HepG2 (cell line): ENCODE results near the gene HSDL1. TPM values are rescaled to one million over a fixed set of nuclear protein-coding genes. Genes with fewer than 3 reads are reported as not detected.
A peak's percentile ranks its signal among the peaks of the same experiment; 100 is the strongest.

Experiments
- ADNP ChIP-seq: sonication (generic); formaldehyde crosslinking; IDR thresholded peaks from 2 replicates; pipeline ENCODE4 v1.4.0; 2020; ENCODE audit warnings: missing genetic modification reagents
- EZH2 ChIP-seq: conservative IDR thresholded peaks from 2 replicates; pipeline ENCODE4 v1.6.1; 2012; ENCODE audit warnings: mild to moderate bottlenecking, low read depth, low read length, moderate library complexity
- GLI4 ChIP-seq: sonication (generic); formaldehyde crosslinking; IDR thresholded peaks from 2 replicates; pipeline ENCODE4 v1.5.1; 2020; ENCODE audit warnings: missing genetic modification reagents, mild to moderate bottlenecking, moderate library complexity, borderline replicate concordance
- HES4 ChIP-seq: sonication (generic); formaldehyde crosslinking; IDR thresholded peaks from 2 replicates; pipeline ENCODE4 v1.9.0; 2021; ENCODE audit warnings: mild to moderate bottlenecking, missing genetic modification reagents, borderline replicate concordance
- KLF16 ChIP-seq, 2 experiments: sonication (generic) in 1 of 2; formaldehyde crosslinking in 1 of 2; IDR thresholded peaks; 2 replicates each; pipeline versions ENCODE4 v1.6.1 to v1.8.0; 2016 to 2023; ENCODE audit warnings: missing genetic modification reagents in 2 of 2, missing compliant biosample characterization in 1 of 2
- NR2F2 ChIP-seq: IDR thresholded peaks from 2 replicates; pipeline ENCODE4 v1.6.1; 2012; ENCODE audit warnings: low read depth, inconsistent platforms, borderline replicate concordance
- PRMT3 ChIP-seq: sonication (generic); formaldehyde crosslinking; IDR thresholded peaks from 2 replicates; pipeline ENCODE4 v1.8.1; 2022; ENCODE audit warnings: low read depth, mild to moderate bottlenecking, moderate library complexity, missing genetic modification reagents, borderline replicate concordance
- RORA ChIP-seq: sonication (generic); formaldehyde crosslinking; IDR thresholded peaks from 2 replicates; pipeline ENCODE4 v1.5.0; 2020; ENCODE audit warnings: mild to moderate bottlenecking, missing genetic modification reagents, moderate library complexity
- SMARCC2 ChIP-seq: fragments of 450-650 bp; IDR thresholded peaks from 2 replicates; pipeline ENCODE4 v1.6.1; 2017; ENCODE audit warnings: antibody characterized with exemption, mild to moderate bottlenecking
- SOX6 ChIP-seq, 2 experiments: fragments of 450-650 bp in 1 of 2; sonication (generic) in 1 of 2; formaldehyde crosslinking in 1 of 2; IDR thresholded peaks; 2 replicates each; pipeline versions ENCODE4 v1.4.0 to v1.6.1; 2017 to 2020; ENCODE audit warnings: antibody characterized with exemption in 1 of 2, mild to moderate bottlenecking in 1 of 2, missing genetic modification reagents in 1 of 2
- ZNF678 ChIP-seq: sonication (generic); formaldehyde crosslinking; IDR thresholded peaks from 2 replicates; pipeline ENCODE4 v1.4.0; 2020; ENCODE audit warnings: mild to moderate bottlenecking, missing genetic modification reagents
- ZNF724P ChIP-seq: sonication (generic); formaldehyde crosslinking; IDR thresholded peaks from 2 replicates; pipeline ENCODE4 v1.8.0; 2022; ENCODE audit warnings: missing genetic modification reagents, borderline replicate concordance
- ZSCAN31 ChIP-seq: sonication (generic); formaldehyde crosslinking; IDR thresholded peaks from 2 replicates; pipeline ENCODE4 v1.5.0; 2020; ENCODE audit warnings: low read depth, mild to moderate bottlenecking, missing genetic modification reagents
- polyA plus RNA-seq, 8 experiments: library from polyadenylated mRNA; depleted of rRNA in 3 of 8; stranded (reverse) in 7 of 8; unstranded in 1 of 8; fragments of >200 nt; fragmentation: Illumina TruSeq in 4 of 8; extraction: Trizol in 4 of 8; gene quantifications; 2 replicates each; pipeline versions ENCODE4 v1.2.1 to v1.2.3, GENCODE V29; 2011 to 2016; ENCODE audit warnings: low read depth in 4 of 8, missing spikeins in 1 of 8, mixed read lengths in 1 of 8; ENCODE audit not compliant: insufficient read depth in 1 of 8
- total RNA-seq, 5 experiments: library from RNA; depleted of rRNA; stranded (reverse); fragments of >200 nt; fragmentation: Illumina TruSeq; extraction: Trizol; gene quantifications; 2 replicates each; pipeline ENCODE4 v1.2.3, GENCODE V29; 2016; ENCODE audit warnings: low read depth in 1 of 5
- TF ChIP-seq, protein P1 (sequence below), 2 experiments: sonication (generic) in 1 of 2; formaldehyde crosslinking in 1 of 2; IDR thresholded peaks; 2 replicates each; pipeline versions ENCODE4 v1.4.0 to v1.6.1; 2018 to 2020; ENCODE audit warnings: missing genetic modification reagents in 2 of 2, borderline replicate concordance in 1 of 2, low read depth in 1 of 2, mild to moderate bottlenecking in 1 of 2, missing biosample characterization in 1 of 2
- TF ChIP-seq, protein P2 (sequence below): sonication (generic); formaldehyde crosslinking; IDR thresholded peaks from 2 replicates; pipeline ENCODE4 v1.8.1; 2023; ENCODE audit warnings: missing genetic modification reagents, mild to moderate bottlenecking, borderline replicate concordance
- TF ChIP-seq, protein P3 (sequence below): sonication (generic); formaldehyde crosslinking; IDR thresholded peaks from 2 replicates; pipeline ENCODE4 v1.4.0; 2020; ENCODE audit warnings: missing genetic modification reagents, borderline replicate concordance
- TF ChIP-seq, protein P4 (sequence below): sonication (generic); formaldehyde crosslinking; IDR thresholded peaks from 2 replicates; pipeline ENCODE4 v1.4.0; 2020; ENCODE audit warnings: missing genetic modification reagents
- TF ChIP-seq, protein P5 (sequence below): IDR thresholded peaks from 2 replicates; pipeline ENCODE4 v1.6.1; 2016; ENCODE audit warnings: low read depth, borderline replicate concordance

HSDL1 gene
- total and polyA plus RNA-seq, 2 of the 13 experiments (the other 11 are each of a cell fraction or from before 2014, with no cell fraction given), result 49.2 to 49.7 TPM

DNA sequence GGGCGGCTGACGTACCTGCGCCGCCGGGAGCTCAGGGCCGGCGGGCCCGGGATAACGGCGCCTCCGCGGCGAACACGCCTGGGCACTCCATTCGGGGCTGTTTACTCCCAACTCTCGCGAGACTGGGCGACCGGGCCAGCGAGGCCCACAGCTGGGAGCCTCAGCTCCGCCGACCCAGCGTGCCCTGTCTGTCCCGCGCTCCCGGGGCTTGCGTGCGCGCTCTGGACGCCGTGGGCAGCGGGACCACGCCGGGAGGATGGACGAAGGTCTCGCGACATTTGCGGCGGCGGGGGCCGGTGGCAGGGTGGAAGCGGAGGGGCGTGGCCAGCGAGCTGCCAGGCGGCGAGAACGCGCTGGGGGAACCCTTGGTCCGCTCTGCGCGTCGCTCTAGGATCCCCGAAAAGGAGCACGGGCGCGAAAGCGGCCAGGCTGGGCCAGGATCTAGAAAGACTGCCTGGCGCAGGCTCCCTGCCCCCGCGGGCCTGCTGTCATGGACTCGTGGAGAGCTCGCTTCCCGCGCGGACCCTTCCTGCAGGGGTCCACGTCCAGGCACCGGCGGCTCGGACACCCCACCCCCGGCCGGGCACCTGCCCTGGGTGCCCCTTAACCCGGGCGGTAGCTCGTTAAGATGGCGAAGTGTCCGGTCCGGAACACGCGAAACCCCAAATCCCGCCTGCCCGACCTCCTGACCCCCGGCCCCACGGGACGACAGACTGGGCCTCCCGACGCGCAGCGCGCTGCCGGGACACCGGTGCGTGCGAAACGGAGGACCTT, 28.1 kb downstream of the HSDL1 start, which contains the start of gene MBTPS1 (continued):
- TF ChIP-seq ZNF724P (CRISPR knock-in tag) (peak; percentile 62), SOX6 (IDR thresholded peaks at IDR 0.05) (no peak), SOX6 (CRISPR knock-in tag; IDR thresholded peaks at IDR 0.05) (peak; percentile 79), GLI4 (CRISPR knock-in tag) (0 out of 2 replicates have a peak, but pooled peaks have one; percentile 89), ADNP (CRISPR knock-in tag) (no peak), ZSCAN31 (CRISPR knock-in tag) (peak; percentile 84), KLF16 (CRISPR knock-in tag; IDR thresholded peaks at IDR 0.05) (peak in 1 of 2 experiments; percentile 96; a peak in 2 of 4 replicates), HES4 (peak; percentile 51; the same call in 1 of the 2 replicates), EZH2 (no peak), ZNF678 (CRISPR knock-in tag) (no peak), PRMT3 (no peak; the same call in 1 of the 2 replicates), NR2F2 (peak; percentile 82; the same call in 1 of the 2 replicates), SMARCC2 (no peak), RORA (CRISPR knock-in tag) (no peak)
- TF ChIP-seq, protein P1, sequence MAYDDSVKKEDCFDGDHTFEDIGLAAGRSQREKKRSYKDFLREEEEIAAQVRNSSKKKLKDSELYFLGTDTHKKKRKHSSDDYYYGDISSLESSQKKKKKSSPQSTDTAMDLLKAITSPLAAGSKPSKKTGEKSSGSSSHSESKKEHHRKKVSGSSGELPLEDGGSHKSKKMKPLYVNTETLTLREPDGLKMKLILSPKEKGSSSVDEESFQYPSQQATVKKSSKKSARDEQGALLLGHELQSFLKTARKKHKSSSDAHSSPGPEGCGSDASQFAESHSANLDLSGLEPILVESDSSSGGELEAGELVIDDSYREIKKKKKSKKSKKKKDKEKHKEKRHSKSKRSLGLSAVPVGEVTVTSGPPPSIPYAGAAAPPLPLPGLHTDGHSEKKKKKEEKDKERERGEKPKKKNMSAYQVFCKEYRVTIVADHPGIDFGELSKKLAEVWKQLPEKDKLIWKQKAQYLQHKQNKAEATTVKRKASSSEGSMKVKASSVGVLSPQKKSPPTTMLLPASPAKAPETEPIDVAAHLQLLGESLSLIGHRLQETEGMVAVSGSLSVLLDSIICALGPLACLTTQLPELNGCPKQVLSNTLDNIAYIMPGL (CRISPR knock-in tag; IDR thresholded peaks at IDR 0.05; ENCODE audit: borderline replicate concordance in 1 of 2, low read depth in 1 of 2), result peak; percentile 81 to 90; a peak in 3 of 4 replicates
- TF ChIP-seq, protein P2, sequence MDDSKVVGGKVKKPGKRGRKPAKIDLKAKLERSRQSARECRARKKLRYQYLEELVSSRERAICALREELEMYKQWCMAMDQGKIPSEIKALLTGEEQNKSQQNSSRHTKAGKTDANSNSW (CRISPR knock-in tag), result no peak; the same call in 1 of the 2 replicates
- TF ChIP-seq, protein P3, sequence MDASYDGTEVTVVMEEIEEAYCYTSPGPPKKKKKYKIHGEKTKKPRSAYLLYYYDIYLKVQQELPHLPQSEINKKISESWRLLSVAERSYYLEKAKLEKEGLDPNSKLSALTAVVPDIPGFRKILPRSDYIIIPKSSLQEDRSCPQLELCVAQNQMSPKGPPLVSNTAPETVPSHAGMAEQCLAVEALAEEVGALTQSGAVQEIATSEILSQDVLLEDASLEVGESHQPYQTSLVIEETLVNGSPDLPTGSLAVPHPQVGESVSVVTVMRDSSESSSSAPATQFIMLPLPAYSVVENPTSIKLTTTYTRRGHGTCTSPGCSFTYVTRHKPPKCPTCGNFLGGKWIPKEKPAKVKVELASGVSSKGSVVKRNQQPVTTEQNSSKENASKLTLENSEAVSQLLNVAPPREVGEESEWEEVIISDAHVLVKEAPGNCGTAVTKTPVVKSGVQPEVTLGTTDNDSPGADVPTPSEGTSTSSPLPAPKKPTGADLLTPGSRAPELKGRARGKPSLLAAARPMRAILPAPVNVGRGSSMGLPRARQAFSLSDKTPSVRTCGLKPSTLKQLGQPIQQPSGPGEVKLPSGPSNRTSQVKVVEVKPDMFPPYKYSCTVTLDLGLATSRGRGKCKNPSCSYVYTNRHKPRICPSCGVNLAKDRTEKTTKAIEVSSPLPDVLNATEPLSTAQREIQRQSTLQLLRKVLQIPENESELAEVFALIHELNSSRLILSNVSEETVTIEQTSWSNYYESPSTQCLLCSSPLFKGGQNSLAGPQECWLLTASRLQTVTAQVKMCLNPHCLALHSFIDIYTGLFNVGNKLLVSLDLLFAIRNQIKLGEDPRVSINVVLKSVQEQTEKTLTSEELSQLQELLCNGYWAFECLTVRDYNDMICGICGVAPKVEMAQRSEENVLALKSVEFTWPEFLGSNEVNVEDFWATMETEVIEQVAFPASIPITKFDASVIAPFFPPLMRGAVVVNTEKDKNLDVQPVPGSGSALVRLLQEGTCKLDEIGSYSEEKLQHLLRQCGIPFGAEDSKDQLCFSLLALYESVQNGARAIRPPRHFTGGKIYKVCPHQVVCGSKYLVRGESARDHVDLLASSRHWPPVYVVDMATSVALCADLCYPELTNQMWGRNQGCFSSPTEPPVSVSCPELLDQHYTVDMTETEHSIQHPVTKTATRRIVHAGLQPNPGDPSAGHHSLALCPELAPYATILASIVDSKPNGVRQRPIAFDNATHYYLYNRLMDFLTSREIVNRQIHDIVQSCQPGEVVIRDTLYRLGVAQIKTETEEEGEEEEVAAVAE (CRISPR knock-in tag), result peak; percentile 54; the same call in 1 of the 2 replicates
- TF ChIP-seq, protein P4, sequence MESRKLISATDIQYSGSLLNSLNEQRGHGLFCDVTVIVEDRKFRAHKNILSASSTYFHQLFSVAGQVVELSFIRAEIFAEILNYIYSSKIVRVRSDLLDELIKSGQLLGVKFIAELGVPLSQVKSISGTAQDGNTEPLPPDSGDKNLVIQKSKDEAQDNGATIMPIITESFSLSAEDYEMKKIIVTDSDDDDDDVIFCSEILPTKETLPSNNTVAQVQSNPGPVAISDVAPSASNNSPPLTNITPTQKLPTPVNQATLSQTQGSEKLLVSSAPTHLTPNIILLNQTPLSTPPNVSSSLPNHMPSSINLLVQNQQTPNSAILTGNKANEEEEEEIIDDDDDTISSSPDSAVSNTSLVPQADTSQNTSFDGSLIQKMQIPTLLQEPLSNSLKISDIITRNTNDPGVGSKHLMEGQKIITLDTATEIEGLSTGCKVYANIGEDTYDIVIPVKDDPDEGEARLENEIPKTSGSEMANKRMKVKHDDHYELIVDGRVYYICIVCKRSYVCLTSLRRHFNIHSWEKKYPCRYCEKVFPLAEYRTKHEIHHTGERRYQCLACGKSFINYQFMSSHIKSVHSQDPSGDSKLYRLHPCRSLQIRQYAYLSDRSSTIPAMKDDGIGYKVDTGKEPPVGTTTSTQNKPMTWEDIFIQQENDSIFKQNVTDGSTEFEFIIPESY (CRISPR knock-in tag), result peak; percentile 21; the same call in 1 of the 2 replicates
- TF ChIP-seq, protein P5, sequence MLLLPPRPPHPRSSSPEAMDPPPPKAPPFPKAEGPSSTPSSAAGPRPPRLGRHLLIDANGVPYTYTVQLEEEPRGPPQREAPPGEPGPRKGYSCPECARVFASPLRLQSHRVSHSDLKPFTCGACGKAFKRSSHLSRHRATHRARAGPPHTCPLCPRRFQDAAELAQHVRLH (CRISPR knock-in tag), result peak; percentile 63
